Liver (tissue), 9 donors: ENCODE measurements around the gene ELL. TPM values are rescaled to one million over a fixed set of nuclear protein-coding genes. Genes with fewer than 3 reads are reported as not detected.

ENCODE experiments used
- DNase-seq: peaks from one replicate; pipeline ENCODE4 v3.0.0-alpha.2; 2017; ENCODE audit warnings: low spot score
- H3K27ac ChIP-seq, 2 donors: one replicate each; pipeline ENCODE4 v1.7.0; 2013; ENCODE audit warnings: inconsistent platforms in 2 of 2, low read length in 2 of 2, control low read depth in 1 of 2, low read depth in 1 of 2, mild to moderate bottlenecking in 1 of 2
- H3K27me3 ChIP-seq, 4 donors: one replicate each; pipeline versions ENCODE4 v1.6.1 to v1.7.0; 2013; ENCODE audit warnings: low read length in 3 of 4, inconsistent platforms in 1 of 4, mild to moderate bottlenecking in 1 of 4, moderate library complexity in 1 of 4; ENCODE audit not compliant: control insufficient read depth in 4 of 4, insufficient read depth in 4 of 4
- H3K36me3 ChIP-seq, 4 donors: one replicate each; pipeline versions ENCODE4 v1.6.1 to v1.7.0; 2013; ENCODE audit warnings: low read length in 3 of 4, mild to moderate bottlenecking in 3 of 4, low read depth in 1 of 4, moderate library complexity in 1 of 4; ENCODE audit not compliant: control insufficient read depth in 4 of 4, insufficient read depth in 3 of 4
- H3K4me1 ChIP-seq, 4 donors: one replicate each; pipeline versions ENCODE4 v1.6.1 to v1.7.0; 2013; ENCODE audit warnings: low read length in 3 of 4, mild to moderate bottlenecking in 3 of 4, moderate library complexity in 1 of 4; ENCODE audit not compliant: control insufficient read depth in 4 of 4, insufficient read depth in 4 of 4
- H3K4me3 ChIP-seq, 3 donors: one replicate each; pipeline versions ENCODE4 v1.6.1 to v1.7.0; 2013; ENCODE audit warnings: low read length in 3 of 3, control low read depth in 1 of 3, low read depth in 1 of 3, mild to moderate bottlenecking in 1 of 3
- H3K9ac ChIP-seq, 2 donors: one replicate each; pipeline ENCODE4 v1.7.0; 2013; ENCODE audit warnings: low read length in 2 of 2, mild to moderate bottlenecking in 2 of 2, moderate library complexity in 2 of 2, control low read depth in 1 of 2, low read depth in 1 of 2
- H3K9me3 ChIP-seq, 4 donors: one replicate each; pipeline versions ENCODE4 v1.6.1 to v1.7.0; 2013; ENCODE audit warnings: low read length in 3 of 4; ENCODE audit not compliant: control insufficient read depth in 4 of 4
- EGR1 ChIP-seq, 2 donors: IDR thresholded peaks; 2 replicates each; pipeline ENCODE4 v1.6.1; 2016 to 2018; ENCODE audit warnings: antibody characterized with exemption in 2 of 2, low read depth in 2 of 2
- FOXA1 ChIP-seq: IDR thresholded peaks from 2 replicates; pipeline ENCODE4 v1.6.1; 2016; ENCODE audit warnings: antibody characterized with exemption
- FOXA2 ChIP-seq: IDR thresholded peaks from 2 replicates; pipeline ENCODE4 v1.6.1; 2016; ENCODE audit warnings: antibody characterized with exemption
- GABPA ChIP-seq, 2 donors: IDR thresholded peaks in 1 of 2; conservative IDR thresholded peaks in 1 of 2; 2 replicates each; pipeline ENCODE4 v1.6.1; 2016; ENCODE audit warnings: antibody characterized with exemption in 2 of 2, mild to moderate bottlenecking in 1 of 2, moderate library complexity in 1 of 2
- HNF4A ChIP-seq, 2 donors: conservative IDR thresholded peaks; 2 replicates each; pipeline ENCODE4 v1.6.1; 2016; ENCODE audit warnings: antibody characterized with exemption in 2 of 2, mild to moderate bottlenecking in 2 of 2
- HNF4G ChIP-seq: IDR thresholded peaks from 2 replicates; pipeline ENCODE4 v1.6.1; 2016; ENCODE audit warnings: antibody characterized with exemption
- JUND ChIP-seq, 2 donors: IDR thresholded peaks; 2 replicates each; pipeline ENCODE4 v1.6.1; 2016; ENCODE audit warnings: antibody characterized with exemption in 2 of 2
- MAX ChIP-seq: IDR thresholded peaks from 2 replicates; pipeline ENCODE4 v1.6.1; 2016; ENCODE audit warnings: antibody characterized with exemption
- NR2F2 ChIP-seq: IDR thresholded peaks from 2 replicates; pipeline ENCODE4 v1.6.1; 2016; ENCODE audit warnings: antibody characterized with exemption
- RAD21 ChIP-seq, 2 donors: IDR thresholded peaks; 2 replicates each; pipeline ENCODE4 v1.6.1; 2016; ENCODE audit warnings: antibody characterized with exemption in 2 of 2, mild to moderate bottlenecking in 2 of 2
- RXRA ChIP-seq, 2 donors: IDR thresholded peaks; 2 replicates each; pipeline ENCODE4 v1.6.1; 2017 to 2018; ENCODE audit warnings: antibody characterized with exemption in 2 of 2, mild to moderate bottlenecking in 1 of 2
- SP1 ChIP-seq: IDR thresholded peaks from 2 replicates; pipeline ENCODE4 v1.6.1; 2018; ENCODE audit warnings: antibody characterized with exemption, mild to moderate bottlenecking
- TAF1 ChIP-seq: conservative IDR thresholded peaks from 2 replicates; pipeline ENCODE4 v1.6.1; 2016; ENCODE audit warnings: antibody characterized with exemption, mild to moderate bottlenecking
- YY1 ChIP-seq: IDR thresholded peaks from 2 replicates; pipeline ENCODE4 v1.6.1; 2016; ENCODE audit warnings: antibody characterized with exemption, mild to moderate bottlenecking
- WGBS: extraction: QIAGEN DNeasy Blood & Tissue Kit; methylation state at CpG from one replicate; pipeline ENCODE4 v1.1.7; 2013; 5-methylcytosine and 5-hydroxymethylcytosine counted together
- polyA plus RNA-seq, 2 donors: library from polyadenylated mRNA; stranded (reverse) in 1 of 2; unstranded in 1 of 2; fragments of 200-250 nt in 1 of 2; fragments of >200 nt in 1 of 2; fragmentation: Nextera tagmentation in 1 of 2; extraction: Ambion mirVana in 1 of 2; gene quantifications; one replicate each; pipeline versions ENCODE4 v1.2.1 to v1.2.3, GENCODE V29; 2013 to 2015
- total RNA-seq, 2 donors: library from RNA; depleted of rRNA; stranded (reverse); fragments of >200 nt; gene quantifications; one replicate each; pipeline ENCODE4 v1.2.3, GENCODE V29; 2014
- TF ChIP-seq, protein P1 (sequence below): IDR thresholded peaks from 2 replicates; pipeline ENCODE4 v1.6.1; 2016; ENCODE audit warnings: antibody characterized with exemption
- TF ChIP-seq, protein P2 (sequence below): fragments of 150-350 bp; IDR thresholded peaks from 2 replicates; pipeline ENCODE4 v1.5.1; 2017; ENCODE audit warnings: improper control_type of control experiment, low read depth, low read length; ENCODE audit not compliant: missing input control
- TF ChIP-seq, protein P3 (sequence below): IDR thresholded peaks from 2 replicates; pipeline ENCODE4 v1.6.1; 2016; ENCODE audit warnings: antibody characterized with exemption
- TF ChIP-seq, protein P4 (sequence below): IDR thresholded peaks from 2 replicates; pipeline ENCODE4 v1.6.1; 2016; ENCODE audit warnings: antibody characterized with exemption, mild to moderate bottlenecking
- donor health status: healthy.
- donor health status: healthy.
- donor health status: healthy.
- donor health status: healthy.
- donor health status: healthy.

Gene ELL
- total and polyA plus RNA-seq, 4 donors = 4.5 to 10.5 (median 6.6) TPM

DNA sequence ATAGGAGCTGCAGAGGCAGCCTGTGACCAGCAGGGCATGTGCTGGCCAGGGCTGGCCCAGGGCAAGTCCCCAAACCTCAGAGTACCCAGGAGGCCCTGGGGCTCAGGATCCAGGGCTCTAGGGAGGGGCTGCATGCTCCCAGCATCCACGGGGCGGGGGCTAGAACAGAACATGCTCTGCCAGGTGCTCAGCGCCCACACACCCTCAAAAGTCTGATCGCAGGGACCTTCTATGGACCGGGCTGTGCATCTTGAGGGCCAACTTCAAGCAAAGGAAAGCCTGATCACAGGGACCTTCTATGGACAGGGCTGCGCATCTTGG lies 33.5 kb downstream of the ELL start:
- 90% methylated on average over 6 of the region's 6 CpGs for WGBS
- DNase-seq = no peak
- Histone ChIP-seq H3K4me1 (peaks cover 7 to 57% (median 34%) of the 10 kb centered on the region in 4 donors), H3K27me3 (no peaks in the 10 kb centered on the region), H3K9ac (peak overlapping the region in 1 of 2 donors; percentile 21), H3K27ac (peak overlapping the region; percentile 78 to 88), H3K36me3 (no peaks in the 10 kb centered on the region), H3K4me3 (no peak overlapping the region), H3K9me3 (no peaks in the 10 kb centered on the region)
- TF ChIP-seq, protein P1, sequence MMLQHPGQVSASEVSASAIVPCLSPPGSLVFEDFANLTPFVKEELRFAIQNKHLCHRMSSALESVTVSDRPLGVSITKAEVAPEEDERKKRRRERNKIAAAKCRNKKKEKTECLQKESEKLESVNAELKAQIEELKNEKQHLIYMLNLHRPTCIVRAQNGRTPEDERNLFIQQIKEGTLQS = no peak
- TF ChIP-seq, protein P2, sequence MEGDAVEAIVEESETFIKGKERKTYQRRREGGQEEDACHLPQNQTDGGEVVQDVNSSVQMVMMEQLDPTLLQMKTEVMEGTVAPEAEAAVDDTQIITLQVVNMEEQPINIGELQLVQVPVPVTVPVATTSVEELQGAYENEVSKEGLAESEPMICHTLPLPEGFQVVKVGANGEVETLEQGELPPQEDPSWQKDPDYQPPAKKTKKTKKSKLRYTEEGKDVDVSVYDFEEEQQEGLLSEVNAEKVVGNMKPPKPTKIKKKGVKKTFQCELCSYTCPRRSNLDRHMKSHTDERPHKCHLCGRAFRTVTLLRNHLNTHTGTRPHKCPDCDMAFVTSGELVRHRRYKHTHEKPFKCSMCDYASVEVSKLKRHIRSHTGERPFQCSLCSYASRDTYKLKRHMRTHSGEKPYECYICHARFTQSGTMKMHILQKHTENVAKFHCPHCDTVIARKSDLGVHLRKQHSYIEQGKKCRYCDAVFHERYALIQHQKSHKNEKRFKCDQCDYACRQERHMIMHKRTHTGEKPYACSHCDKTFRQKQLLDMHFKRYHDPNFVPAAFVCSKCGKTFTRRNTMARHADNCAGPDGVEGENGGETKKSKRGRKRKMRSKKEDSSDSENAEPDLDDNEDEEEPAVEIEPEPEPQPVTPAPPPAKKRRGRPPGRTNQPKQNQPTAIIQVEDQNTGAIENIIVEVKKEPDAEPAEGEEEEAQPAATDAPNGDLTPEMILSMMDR = peak; percentile 18
- no peak for TF ChIP-seq FOXA2
- peak in 1 of 2 donors; percentile 62 for TF ChIP-seq RAD21 (IDR thresholded peaks at IDR 0.05)

GRCh38 chr19:18487576-18488402 lies 34.1 kb downstream of the ELL start:
- H3K9ac ChIP-seq = no peak overlapping the region

More at GRCh38 chr19:18487576-18488402, 34.1 kb downstream of the ELL start:
- H3K27ac ChIP-seq = peak overlapping the region; percentile 78 to 88
- H3K36me3 ChIP-seq = no peaks in the 10 kb centered on the region
- H3K9me3 ChIP-seq = no peaks in the 10 kb centered on the region
- no peak for DNase-seq
- 80% methylated on average over 17 of the region's 17 CpGs for whole genome bisulfite sequencing
- TF ChIP-seq NR2F2 (no peak), SP1 (no peak), JUND (IDR thresholded peaks at IDR 0.05) (no peak), FOXA2 (no peak), TAF1 (no peak), RAD21 (IDR thresholded peaks at IDR 0.05) (no peak), HNF4A (conservative IDR thresholded peaks at IDR 0.05) (no peak), EGR1 (IDR thresholded peaks at IDR 0.05; ENCODE audit: low read depth in 2 of 2) (no peak), YY1 (no peak), GABPA (IDR thresholded peaks at IDR 0.05 in 1 of 2, conservative IDR thresholded peaks at IDR 0.05 in 1 of 2) (no peak), HNF4G (no peak), RXRA (IDR thresholded peaks at IDR 0.05) (no peak), FOXA1 (no peak), MAX (no peak)
- TF ChIP-seq, protein P1 = no peak
- TF ChIP-seq, protein P3, sequence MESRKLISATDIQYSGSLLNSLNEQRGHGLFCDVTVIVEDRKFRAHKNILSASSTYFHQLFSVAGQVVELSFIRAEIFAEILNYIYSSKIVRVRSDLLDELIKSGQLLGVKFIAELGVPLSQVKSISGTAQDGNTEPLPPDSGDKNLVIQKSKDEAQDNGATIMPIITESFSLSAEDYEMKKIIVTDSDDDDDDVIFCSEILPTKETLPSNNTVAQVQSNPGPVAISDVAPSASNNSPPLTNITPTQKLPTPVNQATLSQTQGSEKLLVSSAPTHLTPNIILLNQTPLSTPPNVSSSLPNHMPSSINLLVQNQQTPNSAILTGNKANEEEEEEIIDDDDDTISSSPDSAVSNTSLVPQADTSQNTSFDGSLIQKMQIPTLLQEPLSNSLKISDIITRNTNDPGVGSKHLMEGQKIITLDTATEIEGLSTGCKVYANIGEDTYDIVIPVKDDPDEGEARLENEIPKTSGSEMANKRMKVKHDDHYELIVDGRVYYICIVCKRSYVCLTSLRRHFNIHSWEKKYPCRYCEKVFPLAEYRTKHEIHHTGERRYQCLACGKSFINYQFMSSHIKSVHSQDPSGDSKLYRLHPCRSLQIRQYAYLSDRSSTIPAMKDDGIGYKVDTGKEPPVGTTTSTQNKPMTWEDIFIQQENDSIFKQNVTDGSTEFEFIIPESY = no peak
- TF ChIP-seq, protein P2 = no peak
- TF ChIP-seq, protein P4, sequence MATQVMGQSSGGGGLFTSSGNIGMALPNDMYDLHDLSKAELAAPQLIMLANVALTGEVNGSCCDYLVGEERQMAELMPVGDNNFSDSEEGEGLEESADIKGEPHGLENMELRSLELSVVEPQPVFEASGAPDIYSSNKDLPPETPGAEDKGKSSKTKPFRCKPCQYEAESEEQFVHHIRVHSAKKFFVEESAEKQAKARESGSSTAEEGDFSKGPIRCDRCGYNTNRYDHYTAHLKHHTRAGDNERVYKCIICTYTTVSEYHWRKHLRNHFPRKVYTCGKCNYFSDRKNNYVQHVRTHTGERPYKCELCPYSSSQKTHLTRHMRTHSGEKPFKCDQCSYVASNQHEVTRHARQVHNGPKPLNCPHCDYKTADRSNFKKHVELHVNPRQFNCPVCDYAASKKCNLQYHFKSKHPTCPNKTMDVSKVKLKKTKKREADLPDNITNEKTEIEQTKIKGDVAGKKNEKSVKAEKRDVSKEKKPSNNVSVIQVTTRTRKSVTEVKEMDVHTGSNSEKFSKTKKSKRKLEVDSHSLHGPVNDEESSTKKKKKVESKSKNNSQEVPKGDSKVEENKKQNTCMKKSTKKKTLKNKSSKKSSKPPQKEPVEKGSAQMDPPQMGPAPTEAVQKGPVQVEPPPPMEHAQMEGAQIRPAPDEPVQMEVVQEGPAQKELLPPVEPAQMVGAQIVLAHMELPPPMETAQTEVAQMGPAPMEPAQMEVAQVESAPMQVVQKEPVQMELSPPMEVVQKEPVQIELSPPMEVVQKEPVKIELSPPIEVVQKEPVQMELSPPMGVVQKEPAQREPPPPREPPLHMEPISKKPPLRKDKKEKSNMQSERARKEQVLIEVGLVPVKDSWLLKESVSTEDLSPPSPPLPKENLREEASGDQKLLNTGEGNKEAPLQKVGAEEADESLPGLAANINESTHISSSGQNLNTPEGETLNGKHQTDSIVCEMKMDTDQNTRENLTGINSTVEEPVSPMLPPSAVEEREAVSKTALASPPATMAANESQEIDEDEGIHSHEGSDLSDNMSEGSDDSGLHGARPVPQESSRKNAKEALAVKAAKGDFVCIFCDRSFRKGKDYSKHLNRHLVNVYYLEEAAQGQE = no peak
- H3K27me3 ChIP-seq = no peaks in the 10 kb centered on the region
- no peak overlapping the region for H3K4me3 ChIP-seq
- H3K4me1 ChIP-seq = peaks cover 5 to 60% (median 37%) of the 10 kb centered on the region in 4 donors
